ENCODE results near the gene RBM45.

DNA sequence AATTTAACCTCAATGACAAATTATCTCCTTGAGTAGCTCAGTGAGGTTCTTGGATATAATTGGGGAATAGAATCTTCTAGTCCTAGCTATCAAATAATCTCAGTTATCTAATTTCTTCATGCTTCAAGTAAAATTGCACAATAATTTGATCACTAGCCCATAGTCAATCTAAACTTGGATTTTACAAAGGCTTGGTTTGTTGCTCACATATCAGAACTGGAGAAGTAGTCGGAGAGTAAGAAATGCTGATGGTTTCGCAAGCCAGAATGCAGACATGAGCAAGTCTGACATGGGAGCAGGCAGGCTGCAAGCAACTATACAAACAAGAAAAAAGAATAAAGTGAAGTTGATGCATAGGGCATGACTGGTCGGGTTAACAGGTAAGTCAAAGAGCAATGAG lies 28.0 kb upstream of the RBM45 start:
- TF ChIP-seq, protein P1, sequence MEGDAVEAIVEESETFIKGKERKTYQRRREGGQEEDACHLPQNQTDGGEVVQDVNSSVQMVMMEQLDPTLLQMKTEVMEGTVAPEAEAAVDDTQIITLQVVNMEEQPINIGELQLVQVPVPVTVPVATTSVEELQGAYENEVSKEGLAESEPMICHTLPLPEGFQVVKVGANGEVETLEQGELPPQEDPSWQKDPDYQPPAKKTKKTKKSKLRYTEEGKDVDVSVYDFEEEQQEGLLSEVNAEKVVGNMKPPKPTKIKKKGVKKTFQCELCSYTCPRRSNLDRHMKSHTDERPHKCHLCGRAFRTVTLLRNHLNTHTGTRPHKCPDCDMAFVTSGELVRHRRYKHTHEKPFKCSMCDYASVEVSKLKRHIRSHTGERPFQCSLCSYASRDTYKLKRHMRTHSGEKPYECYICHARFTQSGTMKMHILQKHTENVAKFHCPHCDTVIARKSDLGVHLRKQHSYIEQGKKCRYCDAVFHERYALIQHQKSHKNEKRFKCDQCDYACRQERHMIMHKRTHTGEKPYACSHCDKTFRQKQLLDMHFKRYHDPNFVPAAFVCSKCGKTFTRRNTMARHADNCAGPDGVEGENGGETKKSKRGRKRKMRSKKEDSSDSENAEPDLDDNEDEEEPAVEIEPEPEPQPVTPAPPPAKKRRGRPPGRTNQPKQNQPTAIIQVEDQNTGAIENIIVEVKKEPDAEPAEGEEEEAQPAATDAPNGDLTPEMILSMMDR (IDR thresholded peaks at IDR 0.05): no peak
- TF ChIP-seq POLR2A (IDR thresholded peaks at IDR 0.05; ENCODE audit: low read length) (no peak), EP300 (IDR thresholded peaks at IDR 0.05) (no peak), CBX2 (IDR thresholded peaks at IDR 0.05; ENCODE audit: borderline replicate concordance, low read depth) (no peak), RAD21 (conservative IDR thresholded peaks at IDR 0.05 in 1 of 2, IDR thresholded peaks at IDR 0.05 in 1 of 2) (no peak), JUN (IDR thresholded peaks at IDR 0.05) (no peak), BHLHE40 (IDR thresholded peaks at IDR 0.05; ENCODE audit: low read depth, low read length) (no peak), JUNB (IDR thresholded peaks at IDR 0.05) (no peak), HDAC2 (IDR thresholded peaks at IDR 0.05) (no peak), ZSCAN20 (CRISPR knock-in tag; IDR thresholded peaks at IDR 0.05) (no peak), MAZ (IDR thresholded peaks at IDR 0.05; ENCODE audit: borderline replicate concordance, low read depth, low read length) (no peak)
- TF ChIP-seq, protein P2, sequence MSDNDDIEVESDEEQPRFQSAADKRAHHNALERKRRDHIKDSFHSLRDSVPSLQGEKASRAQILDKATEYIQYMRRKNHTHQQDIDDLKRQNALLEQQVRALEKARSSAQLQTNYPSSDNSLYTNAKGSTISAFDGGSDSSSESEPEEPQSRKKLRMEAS (IDR thresholded peaks at IDR 0.05): no peak
